H4 (cell line): ENCODE data around the gene MTG1. TPM values are rescaled to one million over a fixed set of nuclear protein-coding genes. Genes with fewer than 3 reads are reported as not detected.
A peak's percentile ranks its signal among the peaks of the same experiment; 100 is the strongest.
"Not testable (repeated sequence)": the region's sequence is repeated elsewhere in the genome, so short reads cannot be mapped to it uniquely, and the experiment has no call there.

Source experiments
- DNase-seq: peaks from one replicate; pipeline ENCODE4 v3.0.0-alpha.2; 2015; ENCODE audit warnings: low spot score
- total RNA-seq: library from RNA; depleted of rRNA; stranded (reverse); fragments of >200 nt; shearing (Covaris generic); gene quantifications from 2 replicates; pipeline ENCODE4 v1.2.3, GENCODE V29; 2014

MTG1 gene
- total RNA-seq, 1 experiment from 2014 or later = 22.5 TPM

- DNase-seq = not testable (repeated sequence)
Observed at GRCh38 chr10:133424102-133424501, 30.1 kb downstream of the MTG1 start.

- DNase-seq = not testable (repeated sequence)
Observed at GRCh38 chr10:133424601-133425000, 30.6 kb downstream of the MTG1 start, which contains the start of gene SPRN. Gene SPRN (minus strand): TSS chr10:133424625. CDS start chr10:133423681, 944 bp downstream.

GRCh38 chr10:133429571-133429970 is 35.6 kb downstream of the MTG1 start:
- DNase-seq = not testable (repeated sequence)

GRCh38 chr10:133431888-133432613 is 38.1 kb downstream of the MTG1 start:
- not testable (repeated sequence) for DNase-seq

GRCh38 chr10:133432789-133433188 is 38.8 kb downstream of the MTG1 start:
- DNase-seq = not testable (repeated sequence)

- peak; percentile 33 for DNase-seq
Observed at GRCh38 chr10:133438711-133439273, 44.8 kb downstream of the MTG1 start.

GRCh38 chr10:133439517-133440461 is 45.8 kb downstream of the MTG1 start:
- DNase-seq = no peak

GRCh38 chr10:133440633-133441285 is 46.8 kb downstream of the MTG1 start:
- no peak for DNase-seq

- DNase-seq = not testable (repeated sequence)
Observed at GRCh38 chr10:133441356-133441755, 47.4 kb downstream of the MTG1 start.

GRCh38 chr10:133441780-133442179 is 47.8 kb downstream of the MTG1 start:
- DNase-seq = no peak

- DNase-seq = no peak
Observed at GRCh38 chr10:133442191-133442966, 48.4 kb downstream of the MTG1 start.

GRCh38 chr10:133442967-133443924 is 49.3 kb downstream of the MTG1 start:
- no peak for DNase-seq

- DNase-seq = no peak
Observed at GRCh38 chr10:133444342-133445267, 50.6 kb downstream of the MTG1 start.

GRCh38 chr10:133445268-133445732 is 51.3 kb downstream of the MTG1 start:
- no peak for DNase-seq

GRCh38 chr10:133445751-133446708 is 52.1 kb downstream of the MTG1 start:
- DNase-seq = no peak

- DNase-seq = no peak
Observed at GRCh38 chr10:133446979-133447378, 53.0 kb downstream of the MTG1 start.

GRCh38 chr10:133448120-133448519 is 54.2 kb downstream of the MTG1 start:
- no peak for DNase-seq
